NCI-H2196 (cell line): ENCODE data around the gene ASTL.

Experiments used
- DNase-seq: peaks from one replicate; lab custom pipeline; 2025; ENCODE audit not compliant: unreplicated experiment; lab: John Stamatoyannopoulos, UW

ASTL gene

DNA sequence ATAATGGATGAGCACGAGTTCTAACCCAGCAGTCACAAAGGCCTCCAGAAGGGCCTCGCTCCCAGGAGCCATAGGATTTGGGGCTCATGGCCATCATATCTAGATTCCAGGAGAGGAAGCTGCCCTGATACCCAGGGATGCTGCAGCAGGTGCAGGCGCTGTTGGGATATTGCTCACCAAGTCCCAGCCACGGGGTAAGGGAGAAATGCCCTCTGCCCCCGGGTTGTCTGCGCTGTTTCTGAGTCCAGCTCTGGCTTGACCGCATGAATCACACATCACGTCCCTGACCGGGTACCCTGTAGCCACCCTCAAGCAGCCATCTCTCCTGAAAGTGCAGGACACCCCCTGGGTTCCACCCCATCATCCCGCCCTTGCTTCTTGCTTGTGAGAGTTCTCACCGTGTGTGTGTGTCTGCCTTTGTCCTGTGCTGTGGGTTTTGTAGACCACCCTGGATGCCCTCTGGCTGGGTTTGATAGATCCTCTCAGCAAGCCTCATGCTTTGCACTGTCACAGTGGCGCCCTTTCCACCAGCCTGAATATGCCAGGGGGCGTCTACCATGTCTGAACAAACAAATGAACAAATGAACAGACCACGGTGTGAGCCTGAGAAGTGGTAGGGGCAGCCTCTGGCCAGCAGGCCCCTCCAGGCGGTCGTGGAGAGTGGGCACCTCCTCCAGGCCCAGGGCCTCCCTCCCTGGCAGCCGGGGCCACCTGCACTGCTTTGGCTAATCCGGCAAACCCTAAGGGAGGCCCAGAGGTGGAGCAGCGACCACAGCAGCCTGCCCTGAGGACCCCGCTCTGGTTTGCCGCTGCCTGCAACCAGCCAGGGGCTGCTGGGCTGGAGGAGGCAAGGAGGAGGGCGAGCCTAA is 54.1 kb downstream of the ASTL start:
- no peak for DNase-seq

- DNase-seq, result no peak
These were observed 55.0 kb downstream of the ASTL start for GRCh38 chr2:96083064-96083939.

DNA sequence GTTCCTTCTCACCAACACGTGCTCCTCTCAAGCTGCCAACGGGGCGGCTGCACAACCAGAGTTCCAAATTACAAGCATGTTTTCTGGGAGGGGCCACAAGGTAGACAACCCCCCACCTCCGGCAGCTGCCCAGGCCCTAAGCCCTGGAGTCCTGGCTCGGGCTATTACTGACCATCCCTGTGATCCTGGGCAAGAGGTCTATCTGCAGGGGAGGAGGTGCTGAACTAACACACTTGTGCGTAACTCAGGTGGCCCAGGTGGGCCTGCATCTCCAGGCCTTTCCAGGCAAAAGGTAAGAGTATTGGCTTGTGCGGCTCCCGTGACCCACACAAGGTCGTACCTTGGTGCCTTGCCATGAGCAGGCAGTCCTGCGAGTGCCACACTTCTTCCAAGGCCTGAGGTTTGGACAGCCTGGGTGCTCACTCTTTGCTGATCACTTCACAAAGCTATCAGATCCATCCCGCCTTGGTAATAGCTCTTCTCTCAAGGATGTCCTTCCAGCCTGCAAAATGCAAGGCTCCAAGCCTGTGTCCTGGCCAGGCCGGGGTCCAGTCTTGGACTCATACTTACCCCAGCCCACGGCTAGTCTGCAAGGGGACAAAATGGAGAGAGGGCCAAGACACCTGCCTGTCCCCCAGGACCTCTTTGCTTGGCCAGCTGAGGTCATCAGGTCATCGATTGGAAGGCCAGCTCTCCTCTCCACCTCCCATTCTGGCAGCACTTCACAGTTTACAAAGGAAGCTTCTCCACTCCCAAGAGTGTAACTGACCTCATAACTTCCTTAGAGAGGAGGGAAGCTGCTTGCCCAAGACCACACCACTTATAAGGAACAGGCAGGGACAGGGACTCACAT is 55.9 kb downstream of the ASTL start:
- DNase-seq, result no peak

DNA sequence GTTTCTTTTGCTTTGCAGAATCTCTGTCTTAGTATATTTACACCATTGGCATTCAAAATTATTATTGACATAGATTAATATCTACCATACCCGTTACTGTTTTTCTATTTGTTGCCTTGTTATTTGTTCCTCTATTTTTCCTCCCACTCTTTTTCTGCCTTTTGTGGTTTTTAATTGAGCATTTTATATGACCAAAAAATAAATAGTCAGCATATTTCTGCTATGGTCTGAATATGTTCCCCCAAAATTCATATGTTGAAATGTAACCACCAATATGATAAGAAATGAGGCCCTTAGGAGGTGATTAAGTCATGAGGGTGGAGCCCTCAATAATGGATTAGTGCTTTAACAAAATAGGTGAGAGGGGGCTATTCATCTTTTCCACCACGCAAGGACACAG is 57.3 kb downstream of the ASTL start:
- DNase-seq, result no peak

GRCh38 chr2:96075199-96075771 is 63.0 kb downstream of the ASTL start:
- no peak for DNase-seq

DNA sequence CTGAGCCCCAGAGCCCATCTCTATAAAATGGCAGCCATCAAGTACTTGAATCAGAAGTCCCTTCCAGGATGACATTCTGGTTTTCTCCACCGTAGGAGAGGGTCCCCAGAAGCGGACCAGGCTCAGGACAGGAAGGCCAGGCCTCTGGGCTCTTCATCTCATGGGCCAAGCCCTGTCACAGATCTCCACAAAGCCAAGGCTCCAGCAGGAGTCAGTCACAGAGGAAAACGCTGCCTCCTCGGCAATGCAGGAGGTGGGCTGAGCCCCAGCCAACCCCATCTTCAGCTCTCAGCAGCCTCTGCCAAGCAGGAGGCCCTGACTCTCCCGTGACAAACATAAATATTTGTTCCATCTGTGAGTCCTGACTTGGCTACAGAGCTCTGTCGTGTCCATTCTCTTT is 64.1 kb downstream of the ASTL start:
- no peak for DNase-seq

DNA sequence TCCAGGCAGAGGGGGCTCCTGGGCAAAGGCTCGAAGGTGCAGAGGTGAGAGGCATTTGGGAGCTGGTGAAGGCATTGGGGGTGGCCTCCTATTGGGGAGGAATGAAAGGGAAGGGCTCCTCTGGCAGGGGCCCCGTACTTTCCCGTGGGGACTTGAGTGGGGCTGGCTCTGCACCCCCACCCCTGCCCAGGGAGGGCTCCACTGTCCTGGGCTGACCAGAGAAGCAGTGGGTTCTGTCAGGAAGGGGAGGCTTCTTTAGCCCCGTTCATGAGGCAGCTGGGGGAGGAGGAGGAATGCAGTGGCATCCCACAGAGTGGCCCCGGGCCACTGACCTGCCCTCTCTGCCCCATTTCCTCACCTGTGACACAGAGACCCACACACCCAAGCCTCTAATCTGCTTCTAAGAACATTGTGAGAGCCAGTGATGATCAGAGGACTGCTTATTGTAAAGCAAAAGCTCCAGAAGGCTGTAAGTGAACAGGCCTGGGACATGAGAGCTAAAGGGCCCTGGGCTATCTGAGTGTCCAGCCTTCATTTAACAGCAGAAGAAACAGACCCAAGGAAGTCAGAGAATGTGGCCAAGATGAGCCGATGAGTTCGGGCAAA is 65.0 kb downstream of the ASTL start:
- DNase-seq, result no peak
